Stimulated activated naive CD8-positive, alpha-beta T cell treated with anti-CD3 and anti-CD28 coated beads, Interleukin-15, Interleukin-2, amounts not matched to agents 100 U/mL and 50 U/mL, for 24 hours (primary cell): Measurements from ENCODE around the gene CSTF2T.

Experiments used
- ATAC-seq: fragments of 150-1000 bp; cut with Tn5 transposase; one replicate; pipeline ENCODE4 v1.10.0; 2021
- DNase-seq: peaks from one replicate; pipeline ENCODE4 v3.0.0; 2021

Gene CSTF2T

GRCh38 chr10:51649064-51649463, 50.3 kb downstream of the CSTF2T start:
- no peak for ATAC-seq
- DNase-seq, result no peak
